Fibroblast of the aortic adventitia (primary cell): Measurements from ENCODE around the gene GCDH. TPM values are rescaled to one million over a fixed set of nuclear protein-coding genes. Genes with fewer than 3 reads are reported as not detected.

ENCODE experiments used
- DNase-seq: peaks from one replicate; pipeline ENCODE4 v3.0.0-alpha.2; 2010; ENCODE audit warnings: low read depth
- H3K4me3 ChIP-seq: 2 replicates; pipeline ENCODE4 v1.5.1; 2011; ENCODE audit warnings: low read depth, mild to moderate bottlenecking, control low read depth, low read length, moderate library complexity
- small RNA-seq: library from RNA; depleted of rRNA; stranded (forward); fragments of <200 nt; gene quantifications from one replicate; pipeline ENCODE3, GENCODE V24; 2012
- total RNA-seq: library from RNA; depleted of rRNA; stranded (reverse); fragments of >200 nt; gene quantifications from 2 replicates; pipeline ENCODE4 v1.2.3, GENCODE V29; 2012; ENCODE audit warnings: low replicate concordance
- TF ChIP-seq, protein P1 (sequence below): IDR thresholded peaks from 2 replicates; pipeline ENCODE4 v1.5.1; 2011; ENCODE audit warnings: mild to moderate bottlenecking, low read length, control low read depth, inconsistent platforms; ENCODE audit not compliant: insufficient read depth

The GCDH gene
- total RNA-seq, 1 donor, result 24.4 TPM

DNA sequence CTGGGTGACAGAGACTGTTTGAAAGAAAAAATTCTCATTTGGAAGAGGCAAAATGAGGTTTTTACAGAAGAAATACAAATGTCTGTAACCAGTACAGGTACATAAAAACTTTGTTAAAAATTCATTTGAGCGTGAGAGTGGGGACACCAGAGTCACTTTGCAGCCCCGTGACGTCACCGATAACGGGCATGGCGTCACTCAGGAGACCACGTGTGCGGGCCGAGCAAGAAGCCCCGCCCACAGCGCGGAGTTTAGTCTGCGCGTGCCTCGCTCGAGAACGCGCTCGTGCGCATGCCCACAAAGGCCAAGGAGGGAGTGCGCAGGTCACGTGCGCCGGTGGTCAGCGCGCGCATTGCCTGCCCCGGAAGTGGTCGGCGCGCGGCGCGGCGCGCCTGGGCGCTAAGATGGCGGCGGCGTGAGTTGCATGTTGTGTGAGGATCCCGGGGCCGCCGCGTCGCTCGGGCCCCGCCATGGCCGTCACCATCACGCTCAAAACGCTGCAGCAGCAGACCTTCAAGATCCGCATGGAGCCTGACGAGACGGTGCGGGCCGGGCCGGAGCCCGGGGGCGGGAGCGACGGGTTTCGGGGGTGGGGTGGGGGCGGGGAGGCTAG is 54.6 kb downstream of the GCDH start, which contains the start of gene RAD23A:
Gene RAD23A, plus strand, starts transcription at position 384 of the 613 bp plus-strand sequence. Its CDS starts 87 bp downstream, at position 471.
- peak; percentile 98 for DNase-seq
- TF ChIP-seq, protein P1, sequence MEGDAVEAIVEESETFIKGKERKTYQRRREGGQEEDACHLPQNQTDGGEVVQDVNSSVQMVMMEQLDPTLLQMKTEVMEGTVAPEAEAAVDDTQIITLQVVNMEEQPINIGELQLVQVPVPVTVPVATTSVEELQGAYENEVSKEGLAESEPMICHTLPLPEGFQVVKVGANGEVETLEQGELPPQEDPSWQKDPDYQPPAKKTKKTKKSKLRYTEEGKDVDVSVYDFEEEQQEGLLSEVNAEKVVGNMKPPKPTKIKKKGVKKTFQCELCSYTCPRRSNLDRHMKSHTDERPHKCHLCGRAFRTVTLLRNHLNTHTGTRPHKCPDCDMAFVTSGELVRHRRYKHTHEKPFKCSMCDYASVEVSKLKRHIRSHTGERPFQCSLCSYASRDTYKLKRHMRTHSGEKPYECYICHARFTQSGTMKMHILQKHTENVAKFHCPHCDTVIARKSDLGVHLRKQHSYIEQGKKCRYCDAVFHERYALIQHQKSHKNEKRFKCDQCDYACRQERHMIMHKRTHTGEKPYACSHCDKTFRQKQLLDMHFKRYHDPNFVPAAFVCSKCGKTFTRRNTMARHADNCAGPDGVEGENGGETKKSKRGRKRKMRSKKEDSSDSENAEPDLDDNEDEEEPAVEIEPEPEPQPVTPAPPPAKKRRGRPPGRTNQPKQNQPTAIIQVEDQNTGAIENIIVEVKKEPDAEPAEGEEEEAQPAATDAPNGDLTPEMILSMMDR, result no peak

GRCh38 chr19:12946092-12946721 is 55.2 kb downstream of the GCDH start:
- peak overlapping the region; percentile 85 for H3K4me3 ChIP-seq
- DNase-seq, result peak; percentile 74
- TF ChIP-seq, protein P1, result no peak

More for the DNA sequence above, 54.6 kb downstream of the GCDH start, which contains the start of gene RAD23A:
- H3K4me3 ChIP-seq, result peak within 1 kb of the TSS; percentile 85

GRCh38 chr19:12946731-12947496 is 56.0 kb downstream of the GCDH start:
- H3K4me3 ChIP-seq, result peak overlapping the region; percentile 85
- TF ChIP-seq, protein P1, result no peak
- no peak for DNase-seq

- no peak overlapping the region for H3K4me3 ChIP-seq
- DNase-seq, result no peak
- TF ChIP-seq, protein P1, result no peak
These were observed 57.0 kb downstream of the GCDH start for GRCh38 chr19:12947702-12948611.

DNA sequence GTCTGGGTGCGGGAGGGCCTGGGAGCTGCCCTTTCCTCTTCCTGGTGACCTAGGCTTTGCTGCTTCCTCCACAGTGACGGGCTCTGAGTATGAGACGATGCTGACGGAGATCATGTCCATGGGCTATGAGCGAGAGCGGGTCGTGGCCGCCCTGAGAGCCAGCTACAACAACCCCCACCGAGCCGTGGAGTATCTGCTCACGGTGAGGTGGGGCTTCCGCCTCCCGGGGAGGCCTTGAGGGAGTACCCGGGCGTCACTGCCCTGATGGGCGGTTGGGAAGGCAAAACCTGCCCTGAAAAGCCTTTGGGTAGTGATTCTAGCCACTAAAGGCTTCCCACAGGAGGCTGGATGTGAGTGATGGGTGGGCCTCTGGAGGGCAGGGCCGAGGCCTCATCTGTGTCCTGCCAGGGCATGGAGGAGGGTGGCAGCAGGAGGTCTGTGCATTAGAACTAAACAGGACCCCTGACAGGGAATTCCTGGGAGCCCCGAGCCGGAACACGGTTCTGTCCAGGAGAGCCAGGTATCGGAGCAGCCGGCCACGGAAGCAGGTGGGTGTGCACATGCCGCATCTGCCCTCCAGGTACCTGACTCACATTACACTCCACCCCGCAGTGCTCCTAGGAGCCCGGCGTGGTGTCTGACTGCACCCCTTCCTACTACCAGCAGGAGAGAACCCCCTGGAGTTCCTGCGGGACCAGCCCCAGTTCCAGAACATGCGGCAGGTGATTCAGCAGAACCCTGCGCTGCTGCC is 57.8 kb downstream of the GCDH start:
- no peak overlapping the region for H3K4me3 ChIP-seq
- DNase-seq, result no peak
- TF ChIP-seq, protein P1, result no peak

Small RNA genes lying within 50 kb of the gene (small RNA-seq; reads per million reads assigned to genes)
- gene MIR5695 (not detected), gene MIR6515 (not detected), gene MIR6794 (not detected)

Other genes starting within 250 kb of the GCDH start
- gene MAN2B1, start 224.4 kb upstream of the GCDH start, total RNA-seq, result 16.8 and 38.2 TPM in 2 replicates
- gene WDR83, start 224.4 kb upstream of the GCDH start, total RNA-seq, result 6.8 and 15.9 TPM in 2 replicates
- gene DHPS, start 209.3 kb upstream of the GCDH start, total RNA-seq, result 38.3 and 46.2 TPM in 2 replicates
- gene GNG14, start 203.2 kb upstream of the GCDH start, total RNA-seq, result not detected in 2 replicates
- 7.2 and 8.9 TPM in 2 replicates for gene FBXW9, start 194.5 kb upstream of the GCDH start, total RNA-seq
- gene TNPO2, start 167.2 kb upstream of the GCDH start, total RNA-seq, result 39.4 and 57.3 TPM in 2 replicates
- gene TRIR, start 156.5 kb upstream of the GCDH start, total RNA-seq, result 145 and 172 TPM in 2 replicates
- gene GET3, start 153.7 kb upstream of the GCDH start, total RNA-seq, result 61.2 and 84.5 TPM in 2 replicates
- gene BEST2, start 139.4 kb upstream of the GCDH start, total RNA-seq, result not detected in 2 replicates
- gene HOOK2, start 115.6 kb upstream of the GCDH start, total RNA-seq, result 15.5 and 31.2 TPM in 2 replicates
- 87.9 and 263 TPM in 2 replicates for gene JUNB, start 99.7 kb upstream of the GCDH start, total RNA-seq
- 66.7 and 163 TPM in 2 replicates for gene PRDX2, start 89.4 kb upstream of the GCDH start, total RNA-seq
- gene THSD8, start 89.1 kb upstream of the GCDH start, total RNA-seq, result not detected in 2 replicates
- 12.8 and 37.4 TPM in 2 replicates for gene RNASEH2A, start 84.6 kb upstream of the GCDH start, total RNA-seq
- not detected in 2 replicates for gene RTBDN, start 56.6 kb upstream of the GCDH start, total RNA-seq
- under 0.01 and 1.1 TPM in 2 replicates for gene MAST1, start 52.6 kb upstream of the GCDH start, total RNA-seq
- gene DNASE2, start 9.7 kb upstream of the GCDH start, total RNA-seq, result 22.7 and 23.4 TPM in 2 replicates
- gene KLF1, start 4.0 kb upstream of the GCDH start, total RNA-seq, result not detected in 2 replicates
- gene SYCE2, start 28.1 kb downstream of the GCDH start, total RNA-seq, result 0.54 TPM in 1 of 2 replicates, not detected in the other
- gene FARSA, start 42.6 kb downstream of the GCDH start, total RNA-seq, result 39.1 and 44.3 TPM in 2 replicates
- gene CALR, start 47.4 kb downstream of the GCDH start, total RNA-seq, result 1,776 and 3,314 TPM in 2 replicates
- 76.8 and 101 TPM in 2 replicates for gene RAD23A, start 54.7 kb downstream of the GCDH start, total RNA-seq
- 23.0 and 38.8 TPM in 2 replicates for gene GADD45GIP1, start 66.1 kb downstream of the GCDH start, total RNA-seq
- gene DAND5, start 78.4 kb downstream of the GCDH start, total RNA-seq, result 0.18 TPM in 1 of 2 replicates, not detected in the other
- gene NFIX, start 104.3 kb downstream of the GCDH start, total RNA-seq, result 68.0 and 160 TPM in 2 replicates
- gene LYL1, start 211.7 kb downstream of the GCDH start, total RNA-seq, result 0.63 and 1.4 TPM in 2 replicates
- 19.2 and 23.9 TPM in 2 replicates for gene TRMT1, start 225.6 kb downstream of the GCDH start, total RNA-seq
- 11.5 and 51.2 TPM in 2 replicates for gene NACC1, start 227.1 kb downstream of the GCDH start, total RNA-seq